ELF-1 (cell line): ENCODE measurements around the gene CMTM3.
"Not testable (repeated sequence)": the region's sequence is repeated elsewhere in the genome, so short reads cannot be mapped to it uniquely, and the experiment has no call there.

Experiments
- DNase-seq: peaks from one replicate; pipeline ENCODE4 v3.0.0-alpha.2; 2016; ENCODE audit warnings: low read depth, low spot score

Gene CMTM3

GRCh38 chr16:66604376-66605176, at the start of gene CMTM3:
TSS of gene CMTM3 (plus strand) at chr16:66604704. CDS start at chr16:66604806, 102 bp downstream.
- DNase-seq, result peak; percentile 71

GRCh38 chr16:66560107-66560506, 44.4 kb upstream of the CMTM3 start:
- DNase-seq, result no peak

GRCh38 chr16:66561381-66562080, 43.0 kb upstream of the CMTM3 start:
- DNase-seq, result no peak

- DNase-seq, result no peak
Measured at GRCh38 chr16:66562409-66562808, 42.1 kb upstream of the CMTM3 start.

DNA sequence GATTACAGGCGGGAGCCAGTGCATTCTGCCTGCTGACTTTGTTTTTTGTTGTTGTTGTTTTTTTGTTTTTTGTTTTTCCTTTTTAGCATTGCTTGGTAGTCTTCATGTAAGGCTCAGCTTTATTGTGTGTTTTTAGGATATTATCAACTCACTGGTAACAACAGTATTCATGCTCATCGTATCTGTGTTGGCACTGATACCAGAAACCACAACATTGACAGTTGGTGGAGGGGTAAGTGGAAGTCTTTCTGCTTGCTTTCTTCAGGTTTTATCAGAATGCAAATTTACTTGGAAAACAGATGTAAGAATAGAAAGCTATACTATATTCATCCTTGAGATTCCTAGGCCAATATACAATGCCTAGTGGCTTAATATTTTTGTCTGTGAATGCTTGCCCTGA, 41.5 kb upstream of the CMTM3 start:
- no peak for DNase-seq

DNA sequence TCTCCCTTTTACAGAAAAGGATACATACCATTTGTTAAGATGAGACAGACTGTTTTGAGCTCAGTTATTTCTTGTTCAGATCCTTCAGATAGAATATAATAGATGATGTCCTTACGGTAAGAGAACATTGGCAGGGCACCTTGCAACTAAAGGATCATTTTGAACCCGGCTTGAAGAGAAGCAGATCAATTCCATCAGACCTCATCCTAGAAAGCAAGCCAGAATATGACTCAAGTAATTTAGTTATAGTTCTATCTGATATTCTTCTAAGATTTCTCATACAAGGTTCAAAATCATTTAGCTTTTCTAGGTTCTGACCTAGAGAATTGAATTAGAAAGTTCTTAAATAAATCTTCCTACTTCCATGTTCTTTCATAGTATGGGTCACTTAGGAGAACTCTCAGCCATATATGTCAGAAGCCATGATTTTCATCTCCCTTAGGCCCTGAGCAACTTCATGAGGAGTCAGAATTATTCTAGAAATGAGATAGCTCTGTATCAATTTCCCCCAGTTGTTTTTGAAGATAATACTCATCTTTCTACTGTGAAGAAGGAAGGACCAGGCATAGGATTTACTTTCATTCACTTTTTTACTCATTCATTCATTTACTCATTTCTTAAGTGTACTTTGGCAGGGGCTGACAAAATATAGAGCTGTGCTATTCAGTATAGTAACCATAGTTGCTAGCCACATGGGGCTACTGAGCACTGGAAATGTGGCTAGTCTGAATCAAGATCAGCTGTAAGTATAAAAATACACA, 40.8 kb upstream of the CMTM3 start:
- no peak for DNase-seq

DNA sequence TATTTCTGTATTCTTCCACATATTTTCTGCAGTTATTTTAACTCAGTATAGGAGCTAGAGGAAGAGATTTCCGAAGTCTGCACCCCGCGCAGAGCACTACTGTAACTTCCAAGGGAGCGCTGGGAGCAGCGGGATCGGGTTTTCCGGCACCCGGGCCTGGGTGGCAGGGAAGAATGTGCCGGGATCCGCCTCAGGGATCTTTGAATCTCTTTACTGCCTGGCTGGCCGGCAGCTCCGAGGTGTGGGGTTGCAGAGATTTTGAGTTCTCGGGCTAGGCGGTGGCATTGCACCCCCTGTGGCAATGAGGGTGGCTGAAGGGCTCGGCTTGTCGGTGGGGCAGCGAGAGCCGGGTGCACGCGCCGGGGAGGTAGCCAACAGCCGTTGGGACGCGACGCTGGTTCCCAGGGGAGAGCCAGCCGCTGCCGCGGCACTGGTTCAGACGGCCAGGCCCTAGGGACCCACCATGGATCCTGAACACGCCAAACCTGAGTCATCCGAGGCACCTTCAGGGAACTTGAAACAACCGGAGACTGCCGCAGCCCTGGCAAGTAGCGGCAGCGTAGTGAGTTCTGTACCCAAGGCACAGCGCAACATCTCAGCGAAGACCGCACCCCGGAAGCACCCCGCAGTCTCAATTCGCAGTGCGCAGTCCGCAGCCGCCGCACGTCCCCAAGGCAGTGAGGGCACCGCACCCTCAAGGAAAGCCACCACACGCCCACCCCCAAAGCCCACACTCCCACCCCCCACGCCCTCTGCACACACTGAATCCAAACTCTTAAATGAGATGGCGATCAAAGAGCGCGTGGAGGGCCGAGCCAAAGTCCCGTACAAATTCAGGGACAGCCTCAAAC, 38.2 kb upstream of the CMTM3 start, which contains the start of gene CMTM1:
CMTM1 (plus strand) TSS at position 389 of the 851 bp plus-strand sequence; CDS start at position 464, 75 bp downstream.
- peak; percentile 65 for DNase-seq

DNA sequence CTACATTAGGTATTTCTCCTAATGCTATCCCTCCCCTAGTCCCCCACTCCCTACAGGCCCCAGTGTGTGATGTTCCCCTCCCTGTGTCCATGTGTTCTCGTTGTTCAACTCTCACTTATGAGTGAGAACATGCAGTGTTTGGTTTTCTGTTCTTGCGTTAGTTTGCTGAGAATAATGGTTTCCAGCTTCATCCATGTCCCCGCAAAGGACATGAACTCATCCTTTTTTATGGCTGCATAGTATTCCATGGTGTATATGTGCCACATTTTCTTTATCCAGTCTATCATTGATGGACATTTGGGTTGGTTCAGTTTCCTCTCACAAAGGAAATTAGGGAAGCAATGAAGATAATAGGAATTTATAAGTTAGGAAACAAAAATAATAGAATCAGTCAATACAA, 37.2 kb upstream of the CMTM3 start:
- DNase-seq, result not testable (repeated sequence)

GRCh38 chr16:66568355-66568754, 36.1 kb upstream of the CMTM3 start:
- no peak for DNase-seq

DNA sequence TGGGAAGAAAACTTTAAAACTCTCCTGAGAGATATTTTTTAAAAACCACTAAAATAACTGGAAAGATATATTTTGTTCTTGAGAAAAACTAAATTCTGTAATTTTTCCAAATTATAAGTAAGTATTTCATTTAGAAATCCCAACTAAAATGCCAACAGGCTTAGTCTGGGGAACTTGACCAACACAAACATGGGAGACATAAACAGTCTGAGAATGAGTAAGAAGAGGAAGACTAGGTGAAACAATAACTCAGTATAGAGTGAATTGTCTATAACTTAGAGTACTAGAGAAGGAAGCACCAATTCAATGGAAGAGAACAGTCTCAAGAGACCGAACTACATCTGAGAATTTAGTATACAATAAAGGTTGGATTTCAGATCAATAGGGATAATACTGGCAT, 35.4 kb upstream of the CMTM3 start:
- no peak for DNase-seq

DNA sequence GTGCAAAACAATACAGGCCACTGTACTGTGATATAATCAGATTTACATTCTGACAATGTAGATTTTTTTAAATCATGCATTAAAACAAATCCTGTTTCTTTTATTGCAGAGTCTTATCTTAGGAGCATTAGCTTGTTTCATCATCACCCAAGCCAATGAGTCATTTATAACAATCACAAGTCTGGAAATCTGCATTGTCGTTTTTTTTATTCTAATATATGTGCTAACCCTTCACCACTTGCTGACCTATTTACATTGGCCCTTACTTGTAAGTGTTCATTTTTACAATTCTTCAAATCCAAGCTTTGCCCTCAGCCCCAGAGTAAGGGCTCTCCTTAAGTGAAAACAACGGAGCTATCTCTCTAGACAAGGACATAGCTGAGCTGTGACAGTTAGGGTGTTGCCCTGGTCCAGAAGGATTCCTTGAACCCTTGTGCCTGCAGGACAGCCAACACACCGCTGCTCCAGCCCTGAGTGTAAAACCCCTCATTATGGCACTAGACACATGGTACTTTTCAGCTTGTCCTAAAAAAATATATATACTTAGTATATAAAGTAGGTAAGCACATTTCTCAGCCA, 34.6 kb upstream of the CMTM3 start:
- DNase-seq, result no peak

DNA sequence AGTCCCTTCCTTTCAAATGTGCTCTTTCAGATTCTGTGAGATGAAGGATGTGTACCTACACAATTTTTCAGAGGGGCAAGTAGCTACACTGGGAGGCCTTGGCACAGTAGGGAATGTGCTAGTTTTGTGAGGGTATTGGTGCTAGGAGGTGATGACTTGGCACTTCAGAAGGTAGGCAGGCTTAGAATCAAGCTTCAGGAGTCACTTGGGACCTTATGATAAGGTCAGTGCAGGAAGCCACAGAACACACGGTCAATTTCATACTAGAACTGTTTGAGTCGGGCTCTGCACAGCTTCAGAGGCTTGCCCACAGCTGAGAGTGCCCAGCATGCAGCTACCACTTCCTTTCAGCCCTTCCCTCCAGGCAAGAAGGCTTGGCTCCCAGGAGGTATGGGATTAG, 32.1 kb upstream of the CMTM3 start:
- DNase-seq, result no peak

GRCh38 chr16:66574081-66574480, 30.4 kb upstream of the CMTM3 start:
- no peak for DNase-seq

DNA sequence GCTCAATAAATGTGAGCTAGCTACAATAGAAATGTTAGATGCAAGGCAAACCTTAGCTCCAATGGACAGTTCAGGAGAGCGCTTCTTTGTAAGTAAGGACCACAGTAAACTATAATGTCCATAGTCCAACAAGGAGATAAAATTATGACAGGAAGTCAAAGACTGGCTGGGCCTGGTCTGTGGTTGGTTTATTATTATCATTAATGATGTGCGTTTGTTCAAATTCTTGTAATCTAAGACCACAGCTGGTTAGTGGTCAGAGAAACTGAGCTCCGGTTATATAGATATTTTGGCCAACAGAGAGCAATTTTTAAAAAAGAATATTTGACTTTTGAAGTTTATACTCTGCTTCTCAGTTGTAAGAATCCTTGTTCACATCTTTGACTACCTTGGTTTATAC, 30.0 kb upstream of the CMTM3 start:
- no peak for DNase-seq

- DNase-seq, result no peak
Measured at GRCh38 chr16:66575060-66575459, 29.4 kb upstream of the CMTM3 start.

DNA sequence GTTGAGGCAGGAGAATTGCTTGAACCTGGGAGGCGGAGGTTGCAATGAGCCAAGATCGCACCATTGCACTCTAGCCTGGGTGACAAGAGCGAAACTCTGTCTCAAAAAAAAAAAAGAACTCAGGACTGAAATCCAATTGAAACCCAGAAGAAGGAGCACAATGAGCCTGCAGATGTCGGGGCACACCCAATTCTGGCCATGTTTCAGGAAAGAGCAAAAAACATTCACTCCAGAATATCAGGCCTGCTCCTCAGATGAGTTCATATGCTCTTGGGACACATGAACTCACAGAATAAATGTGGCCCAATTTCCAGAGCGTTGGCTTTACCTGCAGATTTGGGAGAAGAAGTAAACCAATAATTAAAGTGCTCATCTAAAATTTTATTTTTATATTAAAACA, 28.2 kb upstream of the CMTM3 start:
- DNase-seq, result no peak

GRCh38 chr16:66578651-66579531, 25.6 kb upstream of the CMTM3 start, which contains the start of gene CMTM2:
TSS of gene CMTM2 (plus strand) at chr16:66579463. CDS start at chr16:66579608, 145 bp downstream.
- DNase-seq, result no peak

DNA sequence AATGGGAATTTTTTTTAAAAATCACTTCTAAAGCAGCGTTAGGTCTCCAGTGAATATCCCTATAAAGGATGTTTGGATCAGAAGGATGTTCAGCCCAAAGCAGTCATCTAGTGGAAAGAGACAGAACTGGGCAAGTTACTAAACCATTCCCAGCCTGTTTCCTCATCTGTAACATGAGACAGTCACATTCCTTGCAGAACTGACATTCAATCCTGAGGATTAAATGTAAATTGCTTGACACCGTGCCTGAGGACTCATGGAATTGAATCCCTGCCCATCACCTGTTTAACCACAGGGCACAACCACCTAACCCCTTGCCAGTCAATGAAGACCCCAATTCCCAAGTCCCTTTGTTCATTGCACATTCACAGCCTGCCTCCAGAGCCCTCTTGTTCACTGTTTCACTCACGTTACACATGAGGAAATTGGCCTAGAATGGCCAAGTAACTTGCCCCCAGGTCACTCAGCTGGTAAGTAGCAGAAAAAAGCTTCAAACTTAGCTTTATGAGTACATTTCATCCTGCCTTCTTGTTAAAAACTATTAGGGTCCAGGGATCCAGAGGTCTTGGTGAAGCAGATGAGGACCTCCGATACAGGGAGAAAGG, 23.8 kb upstream of the CMTM3 start:
- peak; percentile 39 for DNase-seq

DNA sequence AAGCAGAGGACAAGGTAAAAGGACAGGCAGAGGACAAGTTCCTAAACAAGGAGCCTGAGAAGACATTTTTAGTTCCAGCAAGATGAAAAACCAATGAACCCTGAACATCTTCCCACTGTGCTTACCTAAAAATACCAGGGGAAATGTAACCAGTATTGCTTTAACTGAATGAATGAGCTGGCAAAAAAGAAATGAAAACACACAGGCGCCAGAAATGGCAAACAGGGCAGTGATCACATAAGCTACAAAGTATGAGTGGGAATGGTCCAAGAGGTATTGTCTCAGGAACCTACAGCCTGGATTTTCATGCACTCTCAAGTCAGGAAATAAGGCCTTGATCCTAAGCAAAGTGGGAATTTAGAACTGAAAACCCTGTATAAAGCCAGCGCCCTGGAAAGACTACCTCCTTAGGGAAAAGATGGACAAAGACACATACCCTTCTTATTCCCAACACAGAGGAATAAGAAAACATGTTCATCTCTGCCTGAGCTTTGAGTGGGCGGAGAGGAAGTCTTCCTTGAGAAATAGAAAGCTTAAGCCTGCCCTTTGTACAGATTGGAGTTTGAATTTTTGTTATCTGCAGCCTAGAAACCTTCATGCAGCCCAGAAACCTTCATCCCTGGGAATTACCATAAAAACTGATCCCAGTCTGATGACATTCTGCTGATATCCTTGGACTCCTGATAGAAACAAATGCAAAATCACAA, 23.1 kb upstream of the CMTM3 start:
- no peak for DNase-seq
